Measurements from ENCODE around the gene PIGL. TPM values are rescaled to one million over a fixed set of nuclear protein-coding genes. Genes with fewer than 3 reads are reported as not detected.
A peak's percentile ranks its signal among the peaks of the same experiment; 100 is the strongest.

The PIGL gene
- total RNA-seq, 4 donors from 2014 or later, result 18.2 to 74.0 (median 40.3) TPM

- no peaks in the 10 kb centered on the region for H3K36me3 ChIP-seq
- no peaks in the 10 kb centered on the region for H3K9me3 ChIP-seq
- TF ChIP-seq CTCF (IDR thresholded peaks at IDR 0.05), result no peak
- no peak for TF ChIP-seq POLR2A (IDR thresholded peaks at IDR 0.05)
- H3K27ac ChIP-seq, result no peak overlapping the region
- no peaks in the 10 kb centered on the region for H3K4me1 ChIP-seq
- no peaks in the 10 kb centered on the region for H3K27me3 ChIP-seq
- no peak overlapping the region for H3K4me3 ChIP-seq
- no peak for DNase-seq
- intact Hi-C loops (cut with DNase I; ENCODE audit: low total_unique reads), result no loop called here
Observed at GRCh38 chr17:16319969-16320368, 103.0 kb downstream of the PIGL start.

GRCh38 chr17:16322636-16323035, 105.6 kb downstream of the PIGL start:
- no peaks in the 10 kb centered on the region for H3K36me3 ChIP-seq
- no peaks in the 10 kb centered on the region for H3K27me3 ChIP-seq
- no peaks in the 10 kb centered on the region for H3K4me1 ChIP-seq
- DNase-seq, result no peak
- no peak overlapping the region for H3K27ac ChIP-seq
- H3K4me3 ChIP-seq, result no peak overlapping the region
- H3K9me3 ChIP-seq, result no peaks in the 10 kb centered on the region
- TF ChIP-seq POLR2A (IDR thresholded peaks at IDR 0.05) (no peak), CTCF (IDR thresholded peaks at IDR 0.05) (no peak)
- intact Hi-C loops (cut with DNase I; ENCODE audit: low total_unique reads), result no loop called here

- H3K4me3 ChIP-seq, result no peak overlapping the region
- intact Hi-C loops (cut with DNase I; ENCODE audit: low total_unique reads), result no loop called here
- no peaks in the 10 kb centered on the region for H3K9me3 ChIP-seq
- no peaks in the 10 kb centered on the region for H3K36me3 ChIP-seq
- no peaks in the 10 kb centered on the region for H3K27me3 ChIP-seq
- no peak for TF ChIP-seq POLR2A (IDR thresholded peaks at IDR 0.05)
- TF ChIP-seq CTCF (IDR thresholded peaks at IDR 0.05), result no peak
- no peaks in the 10 kb centered on the region for H3K4me1 ChIP-seq
- H3K27ac ChIP-seq, result no peak overlapping the region
- no peak for DNase-seq
Observed at GRCh38 chr17:16325964-16326363, 109.0 kb downstream of the PIGL start.

GRCh38 chr17:16327018-16327417, 110.0 kb downstream of the PIGL start:
- TF ChIP-seq POLR2A (IDR thresholded peaks at IDR 0.05), result no peak
- no peak for TF ChIP-seq CTCF (IDR thresholded peaks at IDR 0.05)
- DNase-seq, result no peak

GRCh38 chr17:16328997-16329396, 112.0 kb downstream of the PIGL start:
- H3K4me3 ChIP-seq, result no peak overlapping the region
- no peak for DNase-seq
- H3K4me1 ChIP-seq, result no peaks in the 10 kb centered on the region
- no peaks in the 10 kb centered on the region for H3K9me3 ChIP-seq
- intact Hi-C loops (cut with DNase I; ENCODE audit: low total_unique reads), result no loop called here
- no peaks in the 10 kb centered on the region for H3K27me3 ChIP-seq
- peak overlapping the region in 1 of 2 donors; percentile 33 for H3K27ac ChIP-seq
- H3K36me3 ChIP-seq, result no peaks in the 10 kb centered on the region
- no peak for TF ChIP-seq CTCF (IDR thresholded peaks at IDR 0.05)

More at GRCh38 chr17:16327018-16327417, 110.0 kb downstream of the PIGL start:
- no peak overlapping the region for H3K27ac ChIP-seq
- H3K4me3 ChIP-seq, result no peak overlapping the region
- no peaks in the 10 kb centered on the region for H3K4me1 ChIP-seq
- intact Hi-C loops (cut with DNase I; ENCODE audit: low total_unique reads), result no loop called here
- H3K9me3 ChIP-seq, result no peaks in the 10 kb centered on the region
- H3K36me3 ChIP-seq, result no peaks in the 10 kb centered on the region
- no peaks in the 10 kb centered on the region for H3K27me3 ChIP-seq

Data from uterus (tissue), 4 donors.